GM06990 (cell line): ENCODE data around the gene BARHL1.

Experiments used
- DNase-seq: peaks from one replicate; pipeline ENCODE4 v3.0.0-alpha.2; 2011; ENCODE audit not compliant: insufficient read length; ENCODE audit errors: extremely low read depth
- H3K27me3 ChIP-seq: replicated peaks from 2 replicates; pipeline ENCODE4 v1.6.0; 2011; ENCODE audit warnings: low read length; ENCODE audit not compliant: control insufficient read depth, insufficient read depth
- H3K36me3 ChIP-seq: 2 replicates; pipeline ENCODE4 v1.5.1; 2011; ENCODE audit warnings: low read length; ENCODE audit not compliant: control insufficient read depth, insufficient read depth
- H3K4me3 ChIP-seq: replicated peaks from 2 replicates; pipeline ENCODE4 v1.5.1; 2011; ENCODE audit warnings: low read depth, mild to moderate bottlenecking, control low read depth, low read length
- TF ChIP-seq, protein P1 (sequence below): IDR thresholded peaks from 2 replicates; pipeline ENCODE4 v1.5.1; 2011; ENCODE audit warnings: low read length, control low read depth, mild to moderate bottlenecking, inconsistent platforms; ENCODE audit not compliant: insufficient read depth, poor library complexity, severe bottlenecking

The BARHL1 gene

GRCh38 chr9:132610661-132611060 is 28.3 kb downstream of the BARHL1 start:
- H3K4me3 ChIP-seq, result no peak overlapping the region
- no peak for DNase-seq
- H3K36me3 ChIP-seq, result peaks cover 20% of the 10 kb centered on the region
- H3K27me3 ChIP-seq, result no peaks in the 10 kb centered on the region
- TF ChIP-seq, protein P1, sequence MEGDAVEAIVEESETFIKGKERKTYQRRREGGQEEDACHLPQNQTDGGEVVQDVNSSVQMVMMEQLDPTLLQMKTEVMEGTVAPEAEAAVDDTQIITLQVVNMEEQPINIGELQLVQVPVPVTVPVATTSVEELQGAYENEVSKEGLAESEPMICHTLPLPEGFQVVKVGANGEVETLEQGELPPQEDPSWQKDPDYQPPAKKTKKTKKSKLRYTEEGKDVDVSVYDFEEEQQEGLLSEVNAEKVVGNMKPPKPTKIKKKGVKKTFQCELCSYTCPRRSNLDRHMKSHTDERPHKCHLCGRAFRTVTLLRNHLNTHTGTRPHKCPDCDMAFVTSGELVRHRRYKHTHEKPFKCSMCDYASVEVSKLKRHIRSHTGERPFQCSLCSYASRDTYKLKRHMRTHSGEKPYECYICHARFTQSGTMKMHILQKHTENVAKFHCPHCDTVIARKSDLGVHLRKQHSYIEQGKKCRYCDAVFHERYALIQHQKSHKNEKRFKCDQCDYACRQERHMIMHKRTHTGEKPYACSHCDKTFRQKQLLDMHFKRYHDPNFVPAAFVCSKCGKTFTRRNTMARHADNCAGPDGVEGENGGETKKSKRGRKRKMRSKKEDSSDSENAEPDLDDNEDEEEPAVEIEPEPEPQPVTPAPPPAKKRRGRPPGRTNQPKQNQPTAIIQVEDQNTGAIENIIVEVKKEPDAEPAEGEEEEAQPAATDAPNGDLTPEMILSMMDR, result no peak

DNA sequence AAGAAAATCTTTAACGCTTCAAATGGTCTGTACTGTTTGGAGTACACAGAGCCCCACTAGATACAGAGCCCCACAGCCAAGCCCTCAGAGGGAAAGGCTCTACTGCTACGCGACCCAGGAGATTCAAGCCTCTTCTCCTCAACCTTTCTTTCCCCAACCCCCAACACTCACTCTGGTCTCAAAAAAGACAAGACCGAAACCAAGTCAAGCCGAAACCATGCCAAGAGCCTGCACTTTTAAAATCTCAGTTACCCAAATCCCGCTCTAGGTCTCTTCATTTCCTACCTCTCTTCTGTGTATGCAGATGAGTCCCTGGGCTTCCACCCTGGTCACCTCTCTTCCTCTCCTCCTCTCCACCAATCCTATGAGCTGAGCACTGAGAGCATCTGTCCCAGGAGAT is 31.9 kb downstream of the BARHL1 start:
- H3K27me3 ChIP-seq, result no peaks in the 10 kb centered on the region
- peaks cover 21% of the 10 kb centered on the region for H3K36me3 ChIP-seq
- TF ChIP-seq, protein P1, result no peak
- DNase-seq, result no peak
- no peak overlapping the region for H3K4me3 ChIP-seq

GRCh38 chr9:132615774-132616173 is 33.4 kb downstream of the BARHL1 start:
- H3K36me3 ChIP-seq, result peaks cover 19% of the 10 kb centered on the region
- no peak for DNase-seq
- TF ChIP-seq, protein P1, result no peak
- no peak overlapping the region for H3K4me3 ChIP-seq
- H3K27me3 ChIP-seq, result no peaks in the 10 kb centered on the region

- no peak overlapping the region for H3K4me3 ChIP-seq
- peaks cover 13% of the 10 kb centered on the region for H3K36me3 ChIP-seq
- DNase-seq, result no peak
- TF ChIP-seq, protein P1, result no peak
- H3K27me3 ChIP-seq, result no peaks in the 10 kb centered on the region
Observed at GRCh38 chr9:132616725-132617124, 34.3 kb downstream of the BARHL1 start.

- Histone ChIP-seq H3K27me3 (no peaks in the 10 kb centered on the region), H3K4me3 (no peak overlapping the region), H3K36me3 (peaks cover 14% of the 10 kb centered on the region)
- TF ChIP-seq, protein P1, result no peak
- no peak for DNase-seq
Observed at GRCh38 chr9:132622159-132622558, 39.8 kb downstream of the BARHL1 start.

DNA sequence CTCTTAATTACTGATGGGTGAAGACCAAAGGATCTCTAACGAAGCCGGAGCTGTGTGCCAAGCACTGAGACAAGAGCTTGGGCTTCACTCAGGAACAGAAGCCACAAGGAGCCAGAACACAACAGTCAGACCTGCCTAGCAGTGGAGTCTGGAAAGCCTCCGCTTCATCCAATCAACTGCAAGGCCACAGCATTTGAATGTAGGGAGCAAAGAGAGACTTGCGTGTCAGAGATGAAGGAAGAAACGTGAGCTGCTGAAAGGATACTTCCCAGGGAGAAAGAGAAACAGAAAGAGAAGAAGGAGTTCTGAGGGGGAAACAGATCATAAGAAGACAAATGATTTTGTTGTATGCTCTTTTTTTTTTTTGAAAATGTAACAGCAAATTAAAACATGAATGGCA is 43.9 kb downstream of the BARHL1 start:
- no peaks in the 10 kb centered on the region for H3K27me3 ChIP-seq
- TF ChIP-seq, protein P1, result no peak
- H3K4me3 ChIP-seq, result no peak overlapping the region
- no peak for DNase-seq
- H3K36me3 ChIP-seq, result peaks cover 20% of the 10 kb centered on the region
